GM19239 (cell line): Measurements from ENCODE around the gene RAE1.

Experiments used
- DNase-seq: peaks from one replicate; pipeline ENCODE4 v3.0.0; 2011; ENCODE audit warnings: low spot score; ENCODE audit not compliant: insufficient read length
- FAIRE-seq: peaks from 2 replicates; lab custom pipeline; 2011; peaks lifted over from hg19 to GRCh38; lab: Jason Lieb, UNC

Gene RAE1

GRCh38 chr20:57384953-57385761, 34.1 kb downstream of the RAE1 start:
- FAIRE-seq (no peak), DNase-seq (no peak)

GRCh38 chr20:57385940-57386339, 34.9 kb downstream of the RAE1 start:
- FAIRE-seq, result no peak

GRCh38 chr20:57386762-57387161, 35.7 kb downstream of the RAE1 start:
- DNase-seq (no peak), FAIRE-seq (no peak)

More at GRCh38 chr20:57385940-57386339, 34.9 kb downstream of the RAE1 start:
- no peak for DNase-seq

GRCh38 chr20:57387463-57387862, 36.4 kb downstream of the RAE1 start:
- FAIRE-seq (no peak), DNase-seq (no peak)

- DNase-seq, result no peak
- FAIRE-seq, result no peak
Measured at GRCh38 chr20:57387945-57388371, 36.9 kb downstream of the RAE1 start.

GRCh38 chr20:57388953-57389694, 38.1 kb downstream of the RAE1 start:
- FAIRE-seq, result peak; percentile 74
- no peak for DNase-seq

GRCh38 chr20:57389695-57390603, 38.9 kb downstream of the RAE1 start:
- no peak for DNase-seq
- FAIRE-seq, result peak; percentile 59

GRCh38 chr20:57390604-57391438, 39.8 kb downstream of the RAE1 start, which contains the start of gene RBM38:
TSS of gene RBM38 (plus strand) at chr20:57391396. CDS start at chr20:57391582, 186 bp downstream.
- peak; percentile 70 for FAIRE-seq
- peak; percentile 87 for DNase-seq

- DNase-seq (no peak), FAIRE-seq (peak; percentile 69)
Measured at GRCh38 chr20:57391439-57392301, 40.6 kb downstream of the RAE1 start.

- no peak for DNase-seq
- peak; percentile 82 for FAIRE-seq
Measured at GRCh38 chr20:57392512-57393271, 41.6 kb downstream of the RAE1 start.

- peak; percentile 14 for FAIRE-seq
Measured at GRCh38 chr20:57393321-57394120, 42.5 kb downstream of the RAE1 start.

GRCh38 chr20:57394121-57395082, 43.3 kb downstream of the RAE1 start:
- no peak for FAIRE-seq
- no peak for DNase-seq

More at GRCh38 chr20:57393321-57394120, 42.5 kb downstream of the RAE1 start:
- DNase-seq, result no peak

GRCh38 chr20:57395111-57395966, 44.3 kb downstream of the RAE1 start:
- FAIRE-seq (no peak), DNase-seq (no peak)

- FAIRE-seq (no peak), DNase-seq (no peak)
Measured at GRCh38 chr20:57396212-57396983, 45.3 kb downstream of the RAE1 start.
